ENCODE measurements around the gene STUB1. TPM values are rescaled to one million over a fixed set of nuclear protein-coding genes. Genes with fewer than 3 reads are reported as not detected.

Gene STUB1
- total RNA-seq, 1 donor from 2014 or later = 71.2 TPM

DNA sequence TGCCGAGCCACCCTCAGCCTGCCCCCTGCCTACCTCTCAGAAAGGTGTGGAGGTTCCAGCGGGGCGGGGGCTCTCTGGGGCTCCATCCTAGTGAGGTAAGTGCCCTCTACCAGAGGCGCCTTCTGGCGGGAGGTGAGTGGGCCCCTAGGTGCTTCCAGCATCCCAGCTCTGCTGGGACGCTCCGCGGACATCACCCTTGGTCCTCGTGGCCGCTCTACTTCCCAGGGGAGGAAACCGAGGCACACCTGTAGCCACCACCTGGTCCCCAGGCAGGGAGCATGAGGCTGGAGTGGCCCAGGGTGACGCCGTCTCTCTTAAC lies 37.2 kb upstream of the STUB1 start:
- intact Hi-C loops (cut with micrococcal nuclease) = no loop called here

DNA sequence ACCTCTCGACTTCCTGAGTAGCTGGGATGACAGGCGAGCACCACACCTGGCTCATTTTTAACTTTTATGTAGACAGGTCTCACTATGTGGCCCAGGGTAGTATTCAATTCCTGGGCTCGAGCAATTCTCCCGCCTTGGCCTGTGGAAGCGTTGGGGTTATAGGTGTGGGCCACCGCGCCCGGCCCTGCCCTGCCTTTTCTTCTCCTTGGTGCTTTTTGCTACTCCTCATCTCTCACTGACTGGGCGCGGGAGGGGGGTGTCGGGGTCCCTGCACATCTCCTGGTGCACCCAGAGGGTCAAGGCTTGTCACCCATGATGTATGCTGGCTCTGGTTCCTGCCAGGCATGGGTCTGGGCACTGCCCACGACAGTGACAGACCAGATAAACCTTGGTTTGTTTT lies 35.7 kb upstream of the STUB1 start:
- intact Hi-C loops (cut with micrococcal nuclease) = no loop called here

DNA sequence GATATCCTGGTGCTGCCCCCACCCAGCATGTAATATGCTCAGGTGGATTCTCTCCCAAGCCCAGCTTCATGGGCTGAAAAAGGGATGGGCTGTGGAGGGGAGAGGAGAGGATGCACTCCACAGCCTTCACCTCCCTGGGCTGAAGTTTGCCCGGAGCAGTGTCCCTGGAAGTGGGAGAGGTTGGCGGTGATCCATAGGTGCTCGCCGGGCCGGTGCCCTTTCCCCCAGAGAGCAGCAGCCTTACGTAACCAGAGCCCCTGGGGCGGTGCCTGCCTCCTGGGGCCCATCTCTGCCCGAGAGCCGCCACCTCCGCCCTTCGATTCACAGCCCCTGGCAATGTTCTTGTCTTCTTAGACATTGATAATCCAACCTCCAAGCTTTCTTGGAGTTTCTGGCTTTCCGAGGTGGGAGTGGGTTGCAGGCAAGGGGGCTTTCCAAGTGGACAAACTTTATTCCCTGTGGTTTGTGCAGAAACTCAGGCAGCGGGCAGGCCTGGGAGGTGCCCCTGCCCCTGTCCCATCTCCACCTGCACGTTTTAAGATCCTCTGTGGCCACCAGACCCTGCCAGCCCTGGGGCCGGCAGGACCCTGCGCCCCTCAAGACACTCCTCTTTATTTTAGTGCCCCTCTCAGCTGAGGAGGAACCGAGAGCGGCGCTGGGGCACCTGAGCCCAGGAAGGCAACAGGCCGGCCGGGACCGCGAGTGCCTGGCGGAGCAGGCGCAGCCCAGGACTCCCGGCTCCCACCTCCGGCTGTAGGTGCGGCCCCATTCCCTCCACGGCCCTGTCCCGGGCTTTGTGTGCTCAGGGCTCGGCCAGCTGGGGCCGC lies 34.1 kb upstream of the STUB1 start:
- intact Hi-C loops (cut with micrococcal nuclease) = no loop called here

DNA sequence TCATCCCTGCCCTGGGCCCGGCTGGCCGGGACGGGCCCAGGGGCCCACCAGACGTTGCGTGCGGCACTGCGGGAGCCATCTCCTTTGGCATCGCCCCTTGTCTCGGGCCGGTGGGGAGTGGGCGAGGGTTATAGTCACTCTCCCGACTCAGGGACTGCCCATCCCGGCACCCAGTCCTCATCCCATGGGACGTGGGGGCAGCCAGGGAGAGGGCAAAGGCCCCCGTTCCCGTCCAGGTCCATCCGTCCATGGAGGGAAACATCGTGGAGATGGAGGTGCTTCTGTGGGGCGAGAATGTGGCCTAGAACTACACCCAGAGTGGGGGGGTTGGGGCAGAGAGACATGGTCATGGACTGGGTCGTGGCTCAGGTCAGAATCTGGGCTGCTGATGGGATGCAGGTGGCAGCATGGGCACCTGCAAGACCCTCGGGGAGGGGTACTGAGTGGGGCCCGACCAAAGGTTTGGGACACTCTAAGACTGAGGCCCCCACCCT lies 33.5 kb upstream of the STUB1 start:
- intact Hi-C loops (cut with micrococcal nuclease) = no loop called here

DNA sequence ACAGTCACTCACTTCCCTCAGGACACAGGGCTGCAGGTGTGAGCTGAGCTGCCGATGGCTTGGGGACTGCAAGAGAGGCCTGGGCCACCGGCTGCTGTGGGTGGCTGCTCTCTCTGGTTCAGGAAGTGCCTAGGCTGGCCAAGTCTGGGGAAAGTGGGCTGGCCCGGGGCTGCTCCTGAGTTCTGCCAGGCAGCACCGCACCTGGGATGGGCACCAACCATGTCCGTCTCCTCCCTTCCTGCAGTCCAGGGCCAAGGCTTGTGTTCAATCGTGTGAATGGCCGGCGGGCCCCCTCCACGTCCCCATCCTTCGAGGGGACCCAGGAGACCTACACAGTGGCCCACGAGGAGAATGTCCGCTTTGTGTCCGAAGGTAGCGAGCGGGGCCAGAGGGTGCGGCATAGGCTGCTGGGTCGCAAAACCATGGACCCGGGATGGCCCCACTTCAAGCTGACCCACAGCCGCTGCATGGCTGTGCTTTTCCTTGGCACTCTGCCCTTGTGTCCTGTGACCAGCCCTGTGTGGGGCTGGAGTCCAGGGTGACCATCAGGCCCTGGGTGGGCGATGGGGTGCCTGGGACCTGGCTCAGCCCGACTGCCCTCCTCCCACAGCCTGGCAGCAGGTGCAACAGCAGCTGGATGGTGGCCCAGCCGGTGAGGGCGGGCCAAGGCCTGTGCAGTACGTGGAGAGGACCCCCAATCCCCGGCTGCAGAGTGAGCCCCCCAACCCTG lies 32.9 kb upstream of the STUB1 start:
- intact Hi-C loops (cut with micrococcal nuclease) = no loop called here

DNA sequence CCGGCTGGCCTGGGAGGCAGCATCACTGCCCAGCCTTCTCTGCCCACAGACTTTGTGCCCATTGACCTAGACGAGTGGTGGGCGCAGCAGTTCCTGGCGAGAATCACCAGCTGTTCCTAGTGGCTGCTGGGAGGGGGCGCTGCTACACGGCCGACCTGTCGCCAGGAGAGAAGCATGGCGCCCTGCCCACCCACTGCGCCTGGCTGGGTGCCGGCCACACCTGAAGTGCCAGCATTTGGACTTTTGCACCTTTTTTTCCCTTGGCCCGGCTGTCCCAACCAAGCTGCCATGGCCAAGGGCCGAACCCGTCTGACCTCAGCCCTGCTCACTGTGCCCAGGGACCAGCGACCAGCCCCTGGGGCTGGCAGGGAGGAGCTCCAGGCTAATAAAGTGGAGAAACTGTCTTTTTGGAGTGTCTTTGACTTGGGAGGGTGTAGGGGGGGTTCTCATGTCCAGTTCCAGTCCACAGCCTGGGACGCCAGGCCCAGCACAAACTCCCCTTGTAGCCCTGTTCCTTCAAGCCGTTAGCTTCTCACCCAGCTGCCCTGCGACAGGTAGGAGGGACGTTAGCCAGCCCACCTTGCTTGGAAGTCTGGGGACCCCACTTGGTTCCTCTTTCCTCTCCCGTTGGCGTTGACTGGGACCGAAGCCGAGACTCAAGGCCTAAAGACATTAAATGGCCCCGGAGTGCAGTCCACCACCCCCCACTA lies 32.0 kb upstream of the STUB1 start:
- intact Hi-C loops (cut with micrococcal nuclease) = no loop called here

DNA sequence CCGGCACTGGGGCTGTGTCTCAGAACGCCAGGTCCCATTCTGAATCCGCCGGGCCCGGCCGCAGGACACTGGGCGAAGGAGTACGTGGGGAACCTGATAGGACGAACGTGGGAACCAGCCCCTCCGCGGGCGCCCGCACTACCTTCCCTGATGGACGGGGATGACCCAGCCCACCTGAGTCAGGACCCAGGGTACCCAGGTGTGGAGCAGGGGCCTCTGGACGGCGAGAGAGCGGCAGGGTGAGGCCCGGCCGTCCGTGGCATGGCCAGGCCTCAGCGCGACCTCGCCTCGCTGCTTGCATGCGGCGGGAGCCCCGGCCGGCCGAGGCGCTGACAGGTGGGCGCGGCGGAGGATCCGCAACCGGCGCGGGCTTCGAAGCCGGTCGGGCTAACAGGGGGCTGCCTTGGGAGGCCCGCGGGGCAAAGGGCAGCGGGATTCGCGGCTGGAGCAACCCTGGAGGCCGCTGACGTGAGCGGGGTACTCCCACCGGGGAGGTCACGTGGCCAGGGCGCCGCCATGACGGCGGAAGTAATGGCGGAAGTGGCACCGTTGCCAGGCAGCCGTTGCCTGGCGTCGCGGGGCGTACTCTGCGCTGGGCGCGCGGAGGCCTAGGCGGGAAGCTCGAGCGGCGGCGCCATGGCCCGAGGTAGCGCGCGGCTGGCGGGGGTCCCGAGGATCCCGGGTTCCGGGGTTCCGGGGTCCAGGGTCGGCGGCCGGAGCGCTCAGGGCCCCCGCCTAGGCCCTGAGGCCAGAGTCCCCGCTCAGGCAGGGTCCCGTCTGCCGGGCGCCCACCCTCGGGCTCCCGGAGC lies 31.2 kb upstream of the STUB1 start, which contains the start of gene WDR90:
TSS of gene WDR90 (plus strand) at position 585 of the 809 bp plus-strand sequence. CDS start at position 637, 52 bp downstream.
- intact Hi-C loops (cut with micrococcal nuclease) = no loop called here

DNA sequence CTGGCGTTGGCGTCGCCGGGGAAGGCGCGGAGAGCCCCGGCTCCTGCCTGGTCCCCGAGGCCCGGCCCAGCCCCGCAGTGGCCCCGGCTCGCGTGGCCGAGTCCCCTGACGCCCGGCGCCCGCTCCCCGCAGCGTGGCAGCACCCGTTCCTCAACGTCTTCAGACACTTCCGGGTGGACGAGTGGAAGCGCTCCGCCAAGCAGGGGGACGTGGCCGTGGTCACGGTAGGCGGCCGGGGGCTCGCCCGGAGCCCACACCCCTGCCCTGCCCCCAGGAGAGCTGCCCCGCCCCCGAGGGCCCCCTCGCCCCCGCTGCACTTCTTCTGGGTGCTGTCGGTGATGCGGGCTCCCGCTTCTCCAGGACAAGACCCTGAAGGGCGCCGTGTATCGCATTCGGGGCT lies 30.6 kb upstream of the STUB1 start:
- intact Hi-C loops (cut with micrococcal nuclease) = no loop called here

DNA sequence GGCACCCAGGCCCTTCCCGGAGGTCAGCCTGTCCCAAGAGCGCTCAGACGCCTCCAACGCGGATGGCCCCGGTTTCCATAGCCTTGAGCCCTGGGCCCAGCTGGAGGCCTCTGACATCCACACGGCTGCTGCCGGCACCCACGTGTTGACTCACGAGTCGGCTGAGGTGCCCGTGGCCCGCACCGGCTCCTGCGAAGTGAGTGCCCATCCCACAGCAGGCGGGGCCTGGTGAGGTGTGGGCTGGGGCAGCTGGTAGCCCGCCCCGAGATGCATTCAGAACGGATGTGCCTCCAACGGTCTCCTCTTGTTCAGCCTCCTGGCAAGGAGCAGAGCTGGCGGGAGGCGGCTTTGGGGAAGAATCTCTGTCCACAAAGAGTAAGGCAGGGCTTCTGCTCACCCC lies 28.4 kb upstream of the STUB1 start:
- intact Hi-C loops (cut with micrococcal nuclease) = no loop called here

DNA sequence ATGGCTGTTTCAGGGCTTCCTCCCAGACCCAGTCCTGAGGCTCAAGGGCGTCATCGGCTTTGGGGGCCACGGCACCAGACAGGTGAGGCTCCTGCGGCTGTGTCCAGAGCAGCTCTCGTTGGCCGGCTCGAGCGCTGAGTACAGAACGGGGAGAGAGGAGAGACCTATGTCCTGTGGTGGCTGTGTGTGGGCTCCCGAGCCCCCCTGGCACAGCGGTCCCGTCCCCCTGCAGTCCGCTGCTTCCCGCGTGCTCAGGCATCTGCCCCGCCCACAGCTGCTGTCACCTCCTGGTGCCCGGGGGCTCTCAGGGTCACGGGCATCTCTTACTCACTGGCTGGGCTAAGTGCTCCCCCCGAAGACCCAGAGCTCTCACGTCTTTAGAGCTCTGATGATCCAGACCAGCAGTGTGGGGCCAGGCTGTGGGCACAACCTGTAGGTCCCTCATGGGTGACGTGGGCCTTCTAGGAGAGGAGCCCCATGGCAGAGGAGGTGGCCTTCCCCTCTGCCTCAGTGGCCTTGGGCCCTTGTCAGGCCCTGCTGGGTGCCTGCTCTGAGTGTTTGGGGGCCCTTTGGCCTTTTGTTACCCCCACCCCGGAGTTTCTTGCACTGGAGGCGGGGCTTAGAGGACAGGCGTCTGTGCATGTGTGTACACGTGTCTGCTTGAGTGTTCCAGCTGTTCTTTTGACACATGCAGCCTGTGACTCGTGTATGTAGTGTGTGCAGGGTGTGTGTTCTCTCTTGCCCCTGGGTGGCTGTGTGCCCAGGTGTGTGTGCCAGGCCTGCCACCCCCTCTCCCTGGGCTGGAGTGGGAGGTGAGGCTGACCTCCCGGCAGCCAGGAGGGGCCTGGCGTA lies 27.5 kb upstream of the STUB1 start:
- intact Hi-C loops (cut with micrococcal nuclease) = no loop called here

DNA sequence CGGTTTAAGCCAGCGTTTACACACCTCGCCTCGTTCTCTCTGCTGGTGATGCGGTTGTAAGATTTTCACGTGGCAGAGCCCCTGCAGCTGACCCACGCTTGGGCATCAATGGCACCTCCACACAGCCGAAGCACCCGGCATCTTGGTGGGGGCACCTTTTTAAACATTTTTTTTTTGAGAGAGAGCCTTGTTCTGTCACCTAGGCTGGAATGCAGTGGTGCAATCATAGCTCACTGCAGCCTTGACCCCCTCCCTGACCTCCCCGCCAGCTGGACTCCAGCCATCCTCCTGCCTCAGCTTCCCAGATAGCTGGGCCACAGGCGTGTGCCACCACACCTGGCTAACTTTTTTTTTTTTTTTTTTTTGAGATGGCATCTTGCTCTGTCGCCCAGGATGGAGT lies 26.2 kb upstream of the STUB1 start:
- intact Hi-C loops (cut with micrococcal nuclease) = no loop called here

DNA sequence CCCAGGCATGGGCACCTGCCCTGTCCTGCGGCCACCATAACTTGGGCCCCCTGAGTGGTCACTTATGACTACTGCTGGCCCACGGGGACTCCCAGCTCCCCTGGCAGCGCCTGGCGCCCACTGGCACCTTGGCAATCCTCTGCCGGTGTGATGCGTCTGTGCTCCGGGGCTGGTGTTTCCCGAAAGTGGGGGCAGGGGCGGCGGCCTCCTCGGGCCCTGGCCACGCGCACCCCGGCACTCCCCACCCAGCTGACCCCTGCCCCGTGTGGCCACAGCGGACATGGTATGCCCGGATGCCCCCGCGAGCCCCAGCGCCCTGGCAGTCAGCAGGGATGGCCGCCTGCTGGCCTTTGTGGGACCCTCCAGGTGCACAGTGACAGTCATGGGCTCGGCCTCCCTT lies 22.7 kb upstream of the STUB1 start:
- intact Hi-C loops (cut with micrococcal nuclease) = no loop called here

DNA sequence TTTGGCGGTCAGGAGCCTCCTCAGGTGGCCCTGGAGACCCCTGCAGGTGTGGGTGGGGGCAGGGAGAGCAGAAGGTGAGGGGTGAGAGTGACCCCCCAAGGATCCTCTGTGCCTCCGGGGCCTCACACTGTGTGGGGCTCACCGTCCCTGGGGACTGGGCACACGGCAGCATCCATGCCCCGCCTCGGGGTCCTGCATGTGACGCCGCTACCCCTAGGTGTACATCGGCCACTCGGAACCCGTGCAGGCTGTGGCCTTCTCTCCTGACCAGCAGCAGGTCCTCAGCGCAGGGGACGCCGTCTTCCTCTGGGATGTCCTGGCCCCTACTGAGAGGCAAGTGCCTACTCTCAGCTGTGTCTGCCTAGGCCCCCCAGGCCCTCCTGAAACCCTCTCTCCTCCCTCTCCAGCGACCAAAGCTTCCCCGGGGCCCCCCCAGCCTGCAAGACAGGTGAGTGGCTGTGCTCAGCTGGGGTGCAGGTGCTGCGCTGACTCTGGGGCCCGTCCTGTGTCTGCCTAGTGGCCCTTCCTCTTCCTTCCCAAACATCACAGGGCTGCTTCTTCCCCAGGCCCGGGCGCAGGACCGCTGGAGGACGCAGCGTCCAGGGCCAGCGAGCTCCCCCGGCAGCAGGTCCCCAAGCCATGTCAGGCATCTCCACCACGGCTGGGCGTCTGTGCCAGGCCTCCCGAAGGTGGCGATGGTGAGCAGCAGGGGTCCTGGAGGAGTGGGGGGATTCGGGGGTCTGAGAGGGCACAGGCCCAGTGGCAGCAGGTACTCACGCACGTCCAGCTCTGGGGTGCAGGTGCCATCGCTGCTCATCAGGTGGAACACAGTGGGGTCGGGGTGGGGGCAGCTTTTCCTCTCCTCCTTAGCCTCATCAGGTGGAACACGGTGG lies 21.3 kb upstream of the STUB1 start:
- intact Hi-C loops (cut with micrococcal nuclease) = no loop called here

DNA sequence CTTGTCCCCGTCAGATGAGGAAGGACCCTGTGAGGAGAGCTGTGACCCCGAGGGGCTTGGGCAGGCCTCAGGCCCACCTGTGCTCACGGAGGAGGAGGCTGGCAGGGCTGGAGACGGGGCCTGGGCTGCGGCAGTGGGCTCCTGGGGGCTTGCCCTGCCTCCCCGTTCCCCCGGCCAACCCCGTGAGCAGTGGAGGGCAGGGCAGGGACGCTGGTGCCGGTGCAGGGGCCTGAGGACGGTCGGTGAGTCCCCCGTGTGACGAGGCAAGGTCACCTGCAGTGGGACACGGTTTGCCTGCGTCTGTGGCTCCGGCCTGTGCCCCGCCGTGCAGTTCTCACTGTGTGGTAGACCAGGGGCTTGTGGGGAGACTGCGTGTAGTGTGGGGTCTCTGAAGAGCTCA lies 20.6 kb upstream of the STUB1 start:
- intact Hi-C loops (cut with micrococcal nuclease) = loop anchor here (2.0 kb wide), 1 partner anchor 23 kb away; the partner anchor contains the start of gene METTL26

DNA sequence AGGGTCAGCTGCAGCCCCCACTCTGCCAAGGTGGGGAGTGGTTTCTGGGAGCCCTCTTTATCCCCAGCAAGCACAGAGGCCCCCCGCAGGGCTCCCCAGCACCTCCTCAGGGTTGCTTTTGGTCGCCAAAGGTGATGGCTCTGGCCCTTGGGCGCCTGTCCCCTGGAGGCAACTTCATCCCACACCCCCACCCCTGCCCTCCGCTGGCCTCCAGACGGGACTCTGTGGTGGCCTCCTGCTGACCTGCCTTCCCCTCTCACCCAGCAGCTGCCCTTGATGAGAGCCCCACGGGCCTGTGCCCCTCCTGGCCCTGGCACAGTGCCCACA lies 20.1 kb upstream of the STUB1 start:
- intact Hi-C loops (cut with micrococcal nuclease) = loop anchor here (2.0 kb wide), 1 partner anchor 23 kb away; the partner anchor contains the start of gene METTL26

DNA sequence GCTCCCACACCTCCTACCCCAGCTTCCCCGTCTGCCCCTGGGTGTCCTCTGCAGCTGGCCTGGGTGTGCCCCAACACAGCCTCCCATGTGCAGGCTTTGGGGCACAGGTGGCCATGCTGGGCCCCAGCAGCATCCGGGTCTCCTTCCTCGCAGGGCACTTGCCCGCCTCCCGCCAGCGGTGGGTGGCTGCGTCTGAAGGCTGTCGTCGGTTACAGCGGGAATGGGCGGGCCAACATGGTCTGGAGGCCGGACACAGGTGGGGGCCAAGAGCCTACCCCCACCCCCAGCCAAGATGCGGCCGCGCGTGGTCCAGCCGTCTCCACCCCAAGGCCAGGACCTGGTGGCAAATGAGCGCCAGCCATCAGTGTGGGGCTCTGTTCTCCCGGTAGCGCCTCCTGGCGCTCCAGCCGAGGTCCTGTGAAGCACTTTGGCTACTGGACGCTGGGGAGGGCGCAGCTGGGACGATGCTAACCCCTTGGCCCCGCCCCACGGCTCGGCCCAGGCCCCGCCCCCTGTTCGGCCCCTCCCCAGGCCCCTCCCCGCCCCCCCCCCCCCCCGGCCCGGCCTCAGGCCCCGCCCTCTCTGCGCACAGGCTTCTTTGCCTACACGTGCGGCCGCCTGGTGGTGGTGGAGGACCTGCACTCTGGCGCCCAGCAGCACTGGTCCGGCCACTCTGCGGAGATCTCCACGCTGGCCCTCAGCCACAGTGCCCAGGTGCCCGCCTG lies 19.6 kb upstream of the STUB1 start:
- intact Hi-C loops (cut with micrococcal nuclease) = loop anchor here (2.0 kb wide), 1 partner anchor 24 kb away; the partner anchor contains the start of gene METTL26

DNA sequence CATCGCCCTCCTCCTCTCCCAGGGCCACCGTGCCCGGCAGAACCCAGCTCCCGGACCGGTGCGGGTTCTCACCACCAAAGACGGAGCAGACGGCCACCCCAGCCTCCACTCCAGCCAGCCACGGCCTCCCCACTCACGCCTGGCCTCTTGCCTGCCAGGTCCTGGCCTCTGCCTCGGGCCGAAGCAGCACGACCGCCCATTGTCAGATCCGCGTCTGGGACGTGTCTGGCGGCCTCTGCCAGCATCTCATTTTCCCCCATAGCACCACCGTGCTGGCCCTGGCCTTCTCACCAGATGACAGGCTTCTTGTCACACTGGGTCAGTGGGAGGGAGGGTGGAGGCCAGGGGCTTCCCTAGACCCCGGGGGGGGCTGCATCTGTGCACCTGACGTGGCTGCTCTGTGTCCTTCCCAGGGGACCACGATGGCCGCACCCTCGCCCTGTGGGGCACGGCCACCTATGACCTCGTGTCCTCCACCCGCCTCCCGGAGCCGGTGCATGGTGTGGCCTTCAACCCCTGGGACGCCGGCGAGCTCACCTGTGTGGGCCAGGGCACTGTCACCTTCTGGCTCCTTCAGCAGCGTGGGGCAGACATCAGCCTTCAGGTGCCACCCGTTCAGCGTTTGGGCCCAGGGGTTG lies 18.9 kb upstream of the STUB1 start:
- intact Hi-C loops (cut with micrococcal nuclease) = loop anchor here (2.0 kb wide), 1 partner anchor 25 kb away; the partner anchor contains the start of gene METTL26

DNA sequence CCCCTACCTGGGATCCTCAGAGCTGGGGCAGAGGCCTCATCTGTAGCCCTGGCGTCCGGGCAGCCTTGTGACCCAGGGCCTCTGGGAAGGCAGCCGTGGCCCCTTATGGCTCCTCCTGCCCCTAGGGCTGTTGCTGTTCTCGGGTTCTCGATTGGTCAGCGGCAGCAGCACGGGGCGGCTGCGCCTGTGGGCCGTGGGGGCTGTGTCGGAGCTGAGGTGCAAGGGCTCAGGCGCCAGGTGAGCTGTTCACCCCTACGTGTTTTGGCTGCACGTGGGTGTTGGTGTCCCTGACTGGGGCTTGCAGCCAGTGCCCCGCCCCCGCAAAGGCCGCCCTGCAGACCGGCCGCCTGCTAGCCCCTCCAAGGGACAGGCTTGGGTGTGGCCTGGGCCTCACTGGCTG lies 18.1 kb upstream of the STUB1 start:
- intact Hi-C loops (cut with micrococcal nuclease) = no loop called here
